Measurements from ENCODE around the gene OPTC.

OPTC gene

DNA sequence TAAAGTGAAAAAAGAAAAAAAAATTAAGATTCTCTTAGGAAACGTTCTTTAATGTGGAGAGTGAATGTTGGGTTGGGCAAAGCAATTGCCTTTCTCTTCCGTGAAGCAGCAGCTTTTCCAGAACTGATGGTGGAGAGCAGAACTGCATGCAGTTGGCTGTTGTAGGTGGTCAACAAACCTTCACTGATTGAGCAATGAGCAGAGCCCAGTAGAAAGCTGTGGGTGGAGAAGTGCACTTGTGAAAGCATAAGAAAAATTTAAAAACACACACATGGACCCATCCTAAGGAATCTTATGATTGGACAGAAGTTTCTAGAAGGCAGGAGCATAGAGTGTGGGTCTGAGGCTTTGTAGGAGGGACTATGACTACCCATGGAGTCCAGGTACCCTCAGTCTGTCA lies 13.9 kb upstream of the OPTC start:
- no peaks in the 10 kb centered on the region for H3K79me2 ChIP-seq (ENCODE audit: insufficient read depth, low read length)
- H3K36me3 ChIP-seq (ENCODE audit: insufficient read depth, low read length): no peaks in the 10 kb centered on the region
- no peaks in the 10 kb centered on the region for H3K9me3 ChIP-seq (ENCODE audit: insufficient read depth, low read depth, low read length)
- H4K20me1 ChIP-seq (ENCODE audit: insufficient read depth, low read length, poor library complexity, severe bottlenecking): no peaks in the 10 kb centered on the region
- H3K27me3 ChIP-seq (ENCODE audit: insufficient read depth, low read length, poor library complexity, severe bottlenecking): no peaks in the 10 kb centered on the region
- no peak for TF ChIP-seq EZH2phosphoT487 (IDR thresholded peaks at IDR 0.05; ENCODE audit: borderline replicate concordance)
- TF ChIP-seq, protein P1, sequence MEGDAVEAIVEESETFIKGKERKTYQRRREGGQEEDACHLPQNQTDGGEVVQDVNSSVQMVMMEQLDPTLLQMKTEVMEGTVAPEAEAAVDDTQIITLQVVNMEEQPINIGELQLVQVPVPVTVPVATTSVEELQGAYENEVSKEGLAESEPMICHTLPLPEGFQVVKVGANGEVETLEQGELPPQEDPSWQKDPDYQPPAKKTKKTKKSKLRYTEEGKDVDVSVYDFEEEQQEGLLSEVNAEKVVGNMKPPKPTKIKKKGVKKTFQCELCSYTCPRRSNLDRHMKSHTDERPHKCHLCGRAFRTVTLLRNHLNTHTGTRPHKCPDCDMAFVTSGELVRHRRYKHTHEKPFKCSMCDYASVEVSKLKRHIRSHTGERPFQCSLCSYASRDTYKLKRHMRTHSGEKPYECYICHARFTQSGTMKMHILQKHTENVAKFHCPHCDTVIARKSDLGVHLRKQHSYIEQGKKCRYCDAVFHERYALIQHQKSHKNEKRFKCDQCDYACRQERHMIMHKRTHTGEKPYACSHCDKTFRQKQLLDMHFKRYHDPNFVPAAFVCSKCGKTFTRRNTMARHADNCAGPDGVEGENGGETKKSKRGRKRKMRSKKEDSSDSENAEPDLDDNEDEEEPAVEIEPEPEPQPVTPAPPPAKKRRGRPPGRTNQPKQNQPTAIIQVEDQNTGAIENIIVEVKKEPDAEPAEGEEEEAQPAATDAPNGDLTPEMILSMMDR (conservative IDR thresholded peaks at IDR 0.05; ENCODE audit: low read length): no peak
- H3F3A ChIP-seq (ENCODE audit: low read depth): no peaks in the 10 kb centered on the region
- no peak overlapping the region for H2AFZ ChIP-seq (ENCODE audit: low read length)
- H3K4me1 ChIP-seq (ENCODE audit: insufficient read depth, low read length, poor library complexity, severe bottlenecking): no peaks in the 10 kb centered on the region
- H3K9ac ChIP-seq (ENCODE audit: low read depth, low read length, poor library complexity, severe bottlenecking): no peak overlapping the region
- H3K4me2 ChIP-seq (ENCODE audit: low read depth, low read length, poor library complexity, severe bottlenecking): no peak overlapping the region
- H3K4me3 ChIP-seq (ENCODE audit: low read length, poor library complexity, severe bottlenecking): no peak overlapping the region
- H3K9me2 ChIP-seq (replicated peaks; ENCODE audit: low read depth, low read length): no peaks in the 10 kb centered on the region

DNA sequence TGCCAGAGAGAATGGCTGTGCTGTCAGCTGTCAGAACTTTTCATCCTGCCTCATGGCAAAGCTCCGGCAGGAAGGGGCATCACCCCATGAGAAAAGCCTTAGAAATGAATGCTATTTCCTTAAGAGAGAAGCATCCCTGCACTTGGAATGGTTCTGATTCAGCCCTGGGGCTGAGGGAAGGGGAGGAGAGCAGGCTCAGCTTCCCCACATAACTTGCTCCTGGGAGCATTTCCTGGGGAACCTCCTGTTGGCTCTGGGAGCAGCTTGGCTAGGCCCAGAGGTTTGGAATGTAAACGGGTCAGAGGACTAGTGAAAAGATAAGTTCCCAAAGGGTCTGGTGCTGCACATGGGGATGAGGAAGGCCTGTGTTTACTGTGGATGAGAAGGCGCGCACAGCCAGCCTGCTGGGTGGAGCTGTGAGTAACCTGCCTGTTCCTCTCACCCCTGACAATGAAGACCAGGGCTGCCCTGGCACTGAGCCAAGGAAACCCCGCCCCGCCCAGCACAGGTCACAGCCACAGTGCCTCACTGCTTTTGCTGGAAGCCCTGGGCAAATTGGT lies 13.3 kb upstream of the OPTC start:
- no peaks in the 10 kb centered on the region for H3F3A ChIP-seq (ENCODE audit: low read depth)
- TF ChIP-seq EZH2phosphoT487 (IDR thresholded peaks at IDR 0.05; ENCODE audit: borderline replicate concordance): no peak
- TF ChIP-seq, protein P1 (conservative IDR thresholded peaks at IDR 0.05; ENCODE audit: low read length): no peak
- no peaks in the 10 kb centered on the region for H3K4me1 ChIP-seq (ENCODE audit: insufficient read depth, low read length, poor library complexity, severe bottlenecking)
- no peaks in the 10 kb centered on the region for H3K27me3 ChIP-seq (ENCODE audit: insufficient read depth, low read length, poor library complexity, severe bottlenecking)
- no peak overlapping the region for H2AFZ ChIP-seq (ENCODE audit: low read length)
- no peaks in the 10 kb centered on the region for H3K9me2 ChIP-seq (replicated peaks; ENCODE audit: low read depth, low read length)
- no peak overlapping the region for H3K9ac ChIP-seq (ENCODE audit: low read depth, low read length, poor library complexity, severe bottlenecking)
- H4K20me1 ChIP-seq (ENCODE audit: insufficient read depth, low read length, poor library complexity, severe bottlenecking): no peaks in the 10 kb centered on the region
- H3K4me3 ChIP-seq (ENCODE audit: low read length, poor library complexity, severe bottlenecking): no peak overlapping the region
- no peaks in the 10 kb centered on the region for H3K9me3 ChIP-seq (ENCODE audit: insufficient read depth, low read depth, low read length)
- no peak overlapping the region for H3K4me2 ChIP-seq (ENCODE audit: low read depth, low read length, poor library complexity, severe bottlenecking)
- H3K36me3 ChIP-seq (ENCODE audit: insufficient read depth, low read length): no peaks in the 10 kb centered on the region
- no peaks in the 10 kb centered on the region for H3K79me2 ChIP-seq (ENCODE audit: insufficient read depth, low read length)

DNA sequence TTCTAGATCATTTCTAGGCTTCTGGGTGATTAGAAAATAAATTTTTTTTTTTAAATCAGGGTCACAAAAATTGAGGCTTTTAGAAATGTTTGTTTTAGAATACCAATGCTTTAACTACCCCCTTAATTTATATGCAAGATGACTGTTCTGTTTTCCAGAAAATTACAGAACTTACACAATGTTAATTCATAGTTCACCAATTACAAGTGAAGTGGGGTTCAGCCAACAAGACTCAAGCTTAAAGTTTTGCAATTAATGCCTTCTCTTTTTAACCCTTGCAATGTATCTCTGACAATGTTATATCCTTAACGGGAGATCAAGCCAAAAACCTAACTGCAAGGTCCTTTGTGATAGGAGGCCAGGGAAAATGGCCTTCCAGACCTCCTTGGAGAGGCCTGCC lies 12.8 kb upstream of the OPTC start:
- TF ChIP-seq, protein P1 (conservative IDR thresholded peaks at IDR 0.05; ENCODE audit: low read length): no peak
- H3K9ac ChIP-seq (ENCODE audit: low read depth, low read length, poor library complexity, severe bottlenecking): no peak overlapping the region
- H2AFZ ChIP-seq (ENCODE audit: low read length): no peak overlapping the region

More for the DNA sequence above, 12.8 kb upstream of the OPTC start:
- Histone ChIP-seq H4K20me1 (ENCODE audit: insufficient read depth, low read length, poor library complexity, severe bottlenecking) (no peaks in the 10 kb centered on the region), H3K79me2 (ENCODE audit: insufficient read depth, low read length) (no peaks in the 10 kb centered on the region), H3K27me3 (ENCODE audit: insufficient read depth, low read length, poor library complexity, severe bottlenecking) (no peaks in the 10 kb centered on the region), H3K4me2 (ENCODE audit: low read depth, low read length, poor library complexity, severe bottlenecking) (no peak overlapping the region), H3K36me3 (ENCODE audit: insufficient read depth, low read length) (no peaks in the 10 kb centered on the region), H3F3A (ENCODE audit: low read depth) (no peaks in the 10 kb centered on the region), H3K4me3 (ENCODE audit: low read length, poor library complexity, severe bottlenecking) (no peak overlapping the region), H3K9me3 (ENCODE audit: insufficient read depth, low read depth, low read length) (no peaks in the 10 kb centered on the region), H3K4me1 (ENCODE audit: insufficient read depth, low read length, poor library complexity, severe bottlenecking) (no peaks in the 10 kb centered on the region), H3K9me2 (replicated peaks; ENCODE audit: low read depth, low read length) (no peaks in the 10 kb centered on the region)
